Subcutaneous adipose tissue (tissue), 4 donors: ENCODE results near the gene ST3GAL3. TPM values are rescaled to one million over a fixed set of nuclear protein-coding genes. Genes with fewer than 3 reads are reported as not detected.

Source experiments
- total RNA-seq, 4 donors: library from RNA; depleted of rRNA; stranded (reverse); fragments of >200 nt; gene quantifications; one replicate each; pipeline ENCODE4 v1.1.0, GENCODE V29; 2016
- TF ChIP-seq, protein P1 (sequence below): fragments of 450-650 bp; IDR thresholded peaks from one replicate; pipeline ENCODE4 v1.5.1; 2016; ENCODE audit warnings: low read depth, mild to moderate bottlenecking, control low read depth, antibody characterized with exemption, moderate library complexity

The ST3GAL3 gene
- total RNA-seq, 4 donors from 2014 or later: 13.1 to 36.7 (median 19.0) TPM

DNA sequence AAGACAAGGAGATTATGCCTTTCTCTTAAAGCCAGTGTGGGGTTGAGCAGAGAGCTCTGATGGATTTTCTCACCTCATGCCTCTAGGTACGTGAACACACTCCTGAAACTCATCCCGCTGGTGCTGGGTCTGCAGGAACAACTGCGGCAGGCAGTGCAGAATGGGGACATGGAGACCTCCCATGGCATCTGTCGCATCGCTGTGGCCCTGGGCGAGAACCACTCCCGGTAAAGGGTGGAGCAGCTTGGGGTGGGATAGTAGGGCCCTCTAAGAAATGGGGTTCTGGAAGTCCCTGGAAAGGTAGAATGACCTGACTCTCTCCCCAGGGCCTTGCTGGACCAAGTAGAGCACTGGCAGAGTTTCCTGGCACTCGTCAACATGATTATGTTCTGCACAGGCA is 248.9 kb downstream of the ST3GAL3 start:
- TF ChIP-seq, protein P1, sequence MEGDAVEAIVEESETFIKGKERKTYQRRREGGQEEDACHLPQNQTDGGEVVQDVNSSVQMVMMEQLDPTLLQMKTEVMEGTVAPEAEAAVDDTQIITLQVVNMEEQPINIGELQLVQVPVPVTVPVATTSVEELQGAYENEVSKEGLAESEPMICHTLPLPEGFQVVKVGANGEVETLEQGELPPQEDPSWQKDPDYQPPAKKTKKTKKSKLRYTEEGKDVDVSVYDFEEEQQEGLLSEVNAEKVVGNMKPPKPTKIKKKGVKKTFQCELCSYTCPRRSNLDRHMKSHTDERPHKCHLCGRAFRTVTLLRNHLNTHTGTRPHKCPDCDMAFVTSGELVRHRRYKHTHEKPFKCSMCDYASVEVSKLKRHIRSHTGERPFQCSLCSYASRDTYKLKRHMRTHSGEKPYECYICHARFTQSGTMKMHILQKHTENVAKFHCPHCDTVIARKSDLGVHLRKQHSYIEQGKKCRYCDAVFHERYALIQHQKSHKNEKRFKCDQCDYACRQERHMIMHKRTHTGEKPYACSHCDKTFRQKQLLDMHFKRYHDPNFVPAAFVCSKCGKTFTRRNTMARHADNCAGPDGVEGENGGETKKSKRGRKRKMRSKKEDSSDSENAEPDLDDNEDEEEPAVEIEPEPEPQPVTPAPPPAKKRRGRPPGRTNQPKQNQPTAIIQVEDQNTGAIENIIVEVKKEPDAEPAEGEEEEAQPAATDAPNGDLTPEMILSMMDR: no peak

DNA sequence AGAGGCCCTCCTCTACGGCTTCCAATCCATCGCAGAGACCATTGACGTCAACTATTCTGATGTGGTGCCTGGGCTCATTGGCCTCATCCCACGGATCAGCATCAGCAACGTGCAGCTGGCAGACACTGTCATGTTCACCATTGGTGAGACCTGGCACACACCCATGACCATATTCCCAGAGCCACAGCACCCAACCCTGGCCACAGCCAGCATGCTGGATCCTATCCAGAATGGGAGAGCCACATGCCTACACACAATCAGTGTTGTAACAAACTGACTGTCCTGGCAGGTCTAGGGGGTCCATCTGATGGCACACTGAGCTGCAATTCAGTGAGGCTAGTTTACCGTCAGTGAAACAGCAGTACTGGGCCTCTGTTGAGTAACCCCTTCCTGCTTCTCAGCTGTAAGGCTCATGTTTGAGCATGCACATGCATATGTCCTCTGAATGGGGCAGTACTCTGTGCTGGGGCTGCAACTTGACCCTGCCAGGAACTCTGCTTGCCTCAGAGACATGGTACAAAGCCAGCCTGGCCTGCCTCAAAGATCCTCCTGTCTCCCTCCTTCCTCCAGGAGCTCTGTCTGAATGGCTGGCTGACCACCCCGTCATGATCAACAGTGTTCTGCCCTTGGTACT is 250.2 kb downstream of the ST3GAL3 start:
- TF ChIP-seq, protein P1: no peak

DNA sequence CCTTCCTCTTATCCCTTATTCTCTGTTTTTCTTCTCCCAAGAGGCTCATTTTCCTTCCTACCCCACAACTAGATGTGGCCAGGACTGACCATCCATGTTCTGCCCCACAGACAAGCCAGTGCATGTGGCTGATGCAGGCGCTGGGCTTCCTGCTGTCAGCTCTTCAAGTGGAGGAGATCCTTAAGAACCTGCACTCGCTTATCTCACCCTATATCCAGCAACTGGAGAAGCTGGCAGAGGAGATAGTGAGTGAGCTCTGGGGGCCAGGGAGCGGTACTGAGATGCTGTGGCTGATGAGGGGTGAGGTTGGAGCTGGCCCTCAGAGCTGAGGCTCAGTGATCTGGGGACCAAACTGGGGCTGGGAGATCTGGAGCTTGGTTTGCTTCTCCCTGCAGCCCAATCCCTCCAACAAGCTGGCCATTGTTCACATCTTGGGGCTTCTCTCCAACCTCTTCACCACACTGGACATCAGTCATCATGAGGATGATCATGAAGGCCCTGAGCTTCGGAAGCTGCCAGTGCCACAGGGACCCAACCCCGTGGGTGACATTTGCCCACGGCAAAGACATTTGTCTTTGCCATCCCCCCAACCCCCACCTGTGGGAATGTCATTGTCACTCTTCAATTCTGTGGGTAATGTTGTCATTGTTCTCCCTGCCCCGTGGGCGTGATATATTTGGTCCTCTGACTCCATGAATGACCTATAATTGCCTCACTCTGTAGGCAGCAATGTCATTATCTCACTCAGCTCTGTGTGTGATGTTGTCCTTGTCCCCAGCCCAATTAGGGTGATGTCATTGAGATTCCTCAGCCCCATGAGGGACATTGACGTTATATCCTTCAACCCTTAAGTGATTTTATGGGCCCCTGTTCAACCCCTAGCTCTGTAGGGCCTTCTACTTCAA is 251.3 kb downstream of the ST3GAL3 start:
- TF ChIP-seq, protein P1: no peak

DNA sequence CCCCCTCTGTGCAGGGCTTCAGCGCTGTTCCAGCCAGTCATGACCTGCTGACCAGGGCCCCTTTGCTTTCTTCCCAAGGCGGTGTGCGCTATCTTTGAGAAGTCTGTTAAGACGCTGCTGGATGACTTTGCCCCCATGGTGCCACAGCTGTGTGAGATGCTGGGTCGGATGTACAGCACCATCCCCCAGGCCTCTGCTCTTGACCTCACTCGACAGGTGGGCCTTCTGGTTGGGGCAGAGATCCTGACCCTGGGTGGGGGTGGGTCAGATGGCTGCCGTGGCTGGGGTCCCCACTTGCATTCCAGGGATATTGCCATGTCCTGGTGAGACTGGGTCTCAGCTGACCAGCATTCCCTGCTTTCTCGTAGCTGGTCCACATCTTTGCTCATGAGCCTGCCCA is 253.5 kb downstream of the ST3GAL3 start:
- TF ChIP-seq, protein P1: no peak

DNA sequence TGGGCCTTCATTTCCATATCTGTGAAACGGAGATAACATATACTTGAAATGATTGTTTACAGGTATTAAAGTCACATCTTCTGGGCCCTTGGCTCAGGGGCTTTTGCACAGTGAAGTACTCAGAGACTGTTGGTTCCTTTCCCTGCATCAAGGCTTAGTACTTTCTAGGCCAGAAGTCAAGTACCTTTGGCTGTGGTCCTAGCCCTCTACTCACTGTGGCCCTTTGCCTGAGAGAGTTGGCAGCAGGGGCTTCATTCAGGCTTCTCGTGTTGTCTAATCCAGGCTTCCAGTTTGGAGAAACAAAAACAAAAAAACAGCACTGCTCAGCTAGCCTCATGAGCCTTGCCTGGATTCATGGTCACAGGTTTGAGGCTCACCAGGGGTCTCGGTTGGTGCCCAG is 254.4 kb downstream of the ST3GAL3 start:
- TF ChIP-seq, protein P1: no peak

DNA sequence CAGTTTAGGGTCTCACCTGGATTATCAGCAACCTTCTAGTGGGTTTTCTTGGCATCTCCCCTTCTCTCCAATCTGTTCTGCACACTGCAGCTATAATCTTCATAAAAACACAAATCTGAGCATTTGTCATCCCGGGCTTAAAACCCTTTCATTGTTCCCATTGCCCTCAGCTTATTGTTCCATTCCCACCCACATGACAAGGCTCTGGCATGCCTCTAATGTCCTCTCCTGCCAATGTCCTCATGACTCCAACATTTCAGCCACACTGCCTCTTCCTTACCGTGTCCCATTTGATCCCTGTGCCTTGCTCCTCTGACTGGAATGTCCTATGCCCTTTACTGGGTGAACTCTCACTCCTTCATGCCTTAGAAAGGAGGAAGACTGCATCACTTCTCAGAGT is 255.0 kb downstream of the ST3GAL3 start:
- TF ChIP-seq, protein P1: no peak

DNA sequence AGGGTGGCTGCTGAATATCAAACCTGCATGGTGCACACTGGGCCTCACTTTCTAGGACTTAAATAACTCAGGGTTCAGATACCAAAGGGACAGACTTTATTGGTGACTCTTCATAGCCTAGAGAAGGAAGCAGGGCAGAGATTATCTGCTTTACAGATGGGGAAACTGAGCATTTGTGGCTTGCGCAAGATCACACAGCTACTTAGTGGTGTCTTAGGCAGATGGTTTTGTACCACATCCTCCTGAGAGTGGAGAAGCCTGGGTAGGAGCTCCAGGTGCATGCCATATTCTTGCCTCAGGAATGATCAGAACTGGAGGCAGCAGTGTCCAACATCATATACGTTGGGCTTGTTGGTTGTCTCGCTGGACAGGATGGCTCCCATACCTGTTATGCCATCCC is 255.7 kb downstream of the ST3GAL3 start:
- TF ChIP-seq, protein P1: no peak
